22Rv1 (cell line): Measurements from ENCODE around the gene PCGF1.

Experiments used
- CTCF ChIP-seq: fragments of 450-650 bp; IDR thresholded peaks from 2 replicates; pipeline ENCODE4 v1.5.1; 2017; ENCODE audit warnings: mild to moderate bottlenecking
- ZFX ChIP-seq: fragments of 450-650 bp; IDR thresholded peaks from 2 replicates; pipeline ENCODE4 v1.6.1; 2017; ENCODE audit warnings: antibody characterized with exemption, borderline replicate concordance

GRCh38 chr2:74530239-74531187 lies 23.0 kb upstream of the PCGF1 start:
- TF ChIP-seq CTCF (no peak), ZFX (no peak)
